ES-I3 (cell line): ENCODE measurements around the gene FCER1G.
"Not testable (repeated sequence)": the region's sequence is repeated elsewhere in the genome, so short reads cannot be mapped to it uniquely, and the experiment has no call there.

ENCODE experiments used
- H3K36me3 ChIP-seq: 2 replicates; pipeline ENCODE4 v1.6.1; 2013; ENCODE audit warnings: mild to moderate bottlenecking, low read length, control low read depth, moderate library complexity; ENCODE audit not compliant: insufficient read depth
- H3K4me1 ChIP-seq: 2 replicates; pipeline ENCODE4 v1.6.1; 2013; ENCODE audit warnings: mild to moderate bottlenecking, control low read depth, low read length; ENCODE audit not compliant: insufficient read depth
- H3K9ac ChIP-seq: 2 replicates; pipeline ENCODE4 v1.6.1; 2013; ENCODE audit warnings: low read depth, mild to moderate bottlenecking, low read length, moderate library complexity
- H3K9me3 ChIP-seq: 2 replicates; pipeline ENCODE4 v1.6.1; 2013; ENCODE audit warnings: mild to moderate bottlenecking, low read length, moderate library complexity; ENCODE audit not compliant: control insufficient read depth, insufficient read depth

The FCER1G gene

GRCh38 chr1:161250100-161250499, 35.0 kb downstream of the FCER1G start:
- not testable (repeated sequence) for H3K36me3 ChIP-seq, H3K9ac ChIP-seq, H3K4me1 ChIP-seq

GRCh38 chr1:161250829-161251228, 35.7 kb downstream of the FCER1G start:
- Histone ChIP-seq H3K9me3 (no peaks in the 10 kb centered on the region), H3K4me1 (no peaks in the 10 kb centered on the region), H3K36me3 (no peaks in the 10 kb centered on the region), H3K9ac (no peak overlapping the region)

More at GRCh38 chr1:161250100-161250499, 35.0 kb downstream of the FCER1G start:
- H3K9me3 ChIP-seq, result not testable (repeated sequence)

- H3K36me3 ChIP-seq, result no peaks in the 10 kb centered on the region
- no peak overlapping the region for H3K9ac ChIP-seq
- H3K9me3 ChIP-seq, result no peaks in the 10 kb centered on the region
- H3K4me1 ChIP-seq, result no peaks in the 10 kb centered on the region
These were observed 36.5 kb downstream of the FCER1G start for GRCh38 chr1:161251579-161251978.

- H3K9me3 ChIP-seq, H3K36me3 ChIP-seq, H3K9ac ChIP-seq, H3K4me1 ChIP-seq: not testable (repeated sequence)
These were observed 40.2 kb downstream of the FCER1G start for GRCh38 chr1:161255302-161255701.

- not testable (repeated sequence) for H3K9me3 ChIP-seq, H3K36me3 ChIP-seq, H3K9ac ChIP-seq, H3K4me1 ChIP-seq
These were observed 40.9 kb downstream of the FCER1G start for GRCh38 chr1:161255955-161256520.

- not testable (repeated sequence) for H3K9ac ChIP-seq, H3K36me3 ChIP-seq, H3K9me3 ChIP-seq, H3K4me1 ChIP-seq
These were observed 42.0 kb downstream of the FCER1G start for GRCh38 chr1:161257109-161257508.

- H3K4me1 ChIP-seq, result 0 out of 2 replicates have a peak, but pooled peaks cover 5% of the 10 kb centered on the region
- no peaks in the 10 kb centered on the region for H3K36me3 ChIP-seq
- peak within 1 kb of the TSS; percentile 58; the same call in 1 of the 2 replicates for H3K9ac ChIP-seq
- H3K9me3 ChIP-seq, result 0 out of 2 replicates have a peak, but pooled peaks cover 2% of the 10 kb centered on the region
These were observed 43.6 kb downstream of the FCER1G start, which contains the start of gene PCP4L1 for GRCh38 chr1:161258439-161259344. TSS of gene PCP4L1 (plus strand) at chr1:161258745. CDS start at chr1:161258975, 230 bp downstream.

- H3K9ac ChIP-seq, result peak overlapping the region; percentile 58; the same call in 1 of the 2 replicates
- H3K36me3 ChIP-seq, result no peaks in the 10 kb centered on the region
- 0 out of 2 replicates have a peak, but pooled peaks cover 2% of the 10 kb centered on the region for H3K9me3 ChIP-seq
- H3K4me1 ChIP-seq, result 0 out of 2 replicates have a peak, but pooled peaks cover 5% of the 10 kb centered on the region
These were observed 44.2 kb downstream of the FCER1G start for GRCh38 chr1:161259345-161259702.

GRCh38 chr1:161259765-161260164, 44.7 kb downstream of the FCER1G start:
- 0 out of 2 replicates have a peak, but pooled peaks cover 2% of the 10 kb centered on the region for H3K9me3 ChIP-seq
- H3K4me1 ChIP-seq, result 0 out of 2 replicates have a peak, but pooled peaks cover 5% of the 10 kb centered on the region
- no peak overlapping the region for H3K9ac ChIP-seq
- no peaks in the 10 kb centered on the region for H3K36me3 ChIP-seq

GRCh38 chr1:161260376-161261260, 45.5 kb downstream of the FCER1G start:
- Histone ChIP-seq H3K4me1 (0 out of 2 replicates have a peak, but pooled peaks cover 5% of the 10 kb centered on the region), H3K9ac (no peak overlapping the region), H3K36me3 (no peaks in the 10 kb centered on the region), H3K9me3 (0 out of 2 replicates have a peak, but pooled peaks cover 2% of the 10 kb centered on the region)

- Histone ChIP-seq H3K9me3 (0 out of 2 replicates have a peak, but pooled peaks cover 2% of the 10 kb centered on the region), H3K4me1 (peaks cover 12% of the 10 kb centered on the region), H3K36me3 (no peaks in the 10 kb centered on the region), H3K9ac (no peak overlapping the region)
These were observed 46.5 kb downstream of the FCER1G start for GRCh38 chr1:161261261-161262235.

- no peak overlapping the region for H3K9ac ChIP-seq
- H3K9me3 ChIP-seq, result no peaks in the 10 kb centered on the region
These were observed 50.2 kb downstream of the FCER1G start for GRCh38 chr1:161265305-161265704.

GRCh38 chr1:161266202-161266601, 51.1 kb downstream of the FCER1G start:
- no peak overlapping the region for H3K9ac ChIP-seq
- H3K9me3 ChIP-seq, result no peaks in the 10 kb centered on the region

More at GRCh38 chr1:161265305-161265704, 50.2 kb downstream of the FCER1G start:
- Histone ChIP-seq H3K4me1 (peaks cover 21% of the 10 kb centered on the region), H3K36me3 (no peaks in the 10 kb centered on the region)

More at GRCh38 chr1:161266202-161266601, 51.1 kb downstream of the FCER1G start:
- peaks cover 19% of the 10 kb centered on the region for H3K4me1 ChIP-seq
- H3K36me3 ChIP-seq, result no peaks in the 10 kb centered on the region
